Left ventricle myocardium inferior (tissue), 1 donor: Measurements from ENCODE around the gene PBX1. TPM values are rescaled to one million over a fixed set of nuclear protein-coding genes. Genes with fewer than 3 reads are reported as not detected.

Experiments used
- DNase-seq: peaks from one replicate; pipeline ENCODE4 v3.0.0-alpha.2; 2020
- H3K27ac ChIP-seq: fragments of 200-600 bp; replicated peaks from 2 replicates; pipeline ENCODE4 v1.8.0; 2021
- H3K27me3 ChIP-seq: fragments of 200-600 bp; 2 replicates; pipeline ENCODE4 v1.8.0; 2021; ENCODE audit warnings: low read depth
- H3K36me3 ChIP-seq: fragments of 200-600 bp; 2 replicates; pipeline ENCODE4 v1.8.0; 2021
- H3K4me1 ChIP-seq: fragments of 200-600 bp; 2 replicates; pipeline ENCODE4 v1.8.0; 2021
- H3K4me3 ChIP-seq: fragments of 200-600 bp; 2 replicates; pipeline ENCODE4 v1.8.0; 2021; ENCODE audit warnings: mild to moderate bottlenecking, moderate library complexity
- H3K9me3 ChIP-seq: fragments of 200-600 bp; replicated peaks from 2 replicates; pipeline ENCODE4 v1.8.0; 2021
- intact Hi-C: fragments of 100-400 bp; cut with micrococcal nuclease; formaldehyde crosslinking; loops from one replicate; pipeline ENCODE4 v1.11.0; 2022
- total RNA-seq: library from RNA; stranded (reverse); fragmentation: NEBNext Ultra II Directional; extraction: Animal tissue kit (Norgen Biotek cat#: 25700); gene quantifications from one replicate; pipeline ENCODE4 v1.2.1, GENCODE V29; 2021
- TF ChIP-seq, protein P1 (sequence below): fragments of 200-600 bp; IDR thresholded peaks from 2 replicates; pipeline ENCODE4 v1.8.0; 2021; ENCODE audit warnings: antibody characterized with exemption, mild to moderate bottlenecking, borderline replicate concordance
- donor health status: DM: no; HTN: yes; CAD: no; lungs with severe emphysema.

Gene PBX1
- total RNA-seq, 1 donor from 2014 or later, result 73.2 TPM

DNA sequence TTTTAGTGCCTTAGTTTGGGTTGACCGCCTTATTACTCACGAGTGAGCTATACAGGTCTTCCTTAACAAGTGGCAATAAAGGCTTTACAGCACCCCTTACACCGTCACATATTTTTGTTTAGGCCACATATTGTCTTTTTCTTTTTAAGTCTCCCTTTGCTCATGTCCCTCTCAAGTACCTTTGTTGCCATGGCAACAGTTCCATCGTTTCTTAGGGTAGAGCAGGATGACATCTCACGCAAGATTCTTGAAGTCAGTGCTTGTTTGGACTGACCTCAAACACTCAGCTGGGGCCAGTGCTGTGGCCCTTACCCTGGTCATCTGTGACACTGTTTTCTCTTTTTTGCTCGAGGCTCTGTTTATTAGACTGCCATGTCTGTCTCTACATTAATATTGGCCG is 69.8 kb downstream of the PBX1 start:
- intact Hi-C loops, result no loop called here
- TF ChIP-seq, protein P1, sequence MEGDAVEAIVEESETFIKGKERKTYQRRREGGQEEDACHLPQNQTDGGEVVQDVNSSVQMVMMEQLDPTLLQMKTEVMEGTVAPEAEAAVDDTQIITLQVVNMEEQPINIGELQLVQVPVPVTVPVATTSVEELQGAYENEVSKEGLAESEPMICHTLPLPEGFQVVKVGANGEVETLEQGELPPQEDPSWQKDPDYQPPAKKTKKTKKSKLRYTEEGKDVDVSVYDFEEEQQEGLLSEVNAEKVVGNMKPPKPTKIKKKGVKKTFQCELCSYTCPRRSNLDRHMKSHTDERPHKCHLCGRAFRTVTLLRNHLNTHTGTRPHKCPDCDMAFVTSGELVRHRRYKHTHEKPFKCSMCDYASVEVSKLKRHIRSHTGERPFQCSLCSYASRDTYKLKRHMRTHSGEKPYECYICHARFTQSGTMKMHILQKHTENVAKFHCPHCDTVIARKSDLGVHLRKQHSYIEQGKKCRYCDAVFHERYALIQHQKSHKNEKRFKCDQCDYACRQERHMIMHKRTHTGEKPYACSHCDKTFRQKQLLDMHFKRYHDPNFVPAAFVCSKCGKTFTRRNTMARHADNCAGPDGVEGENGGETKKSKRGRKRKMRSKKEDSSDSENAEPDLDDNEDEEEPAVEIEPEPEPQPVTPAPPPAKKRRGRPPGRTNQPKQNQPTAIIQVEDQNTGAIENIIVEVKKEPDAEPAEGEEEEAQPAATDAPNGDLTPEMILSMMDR, result no peak
- no peak for DNase-seq
- H3K9me3 ChIP-seq, result no peaks in the 10 kb centered on the region
- no peak overlapping the region for H3K4me3 ChIP-seq
- no peak overlapping the region for H3K27ac ChIP-seq
- H3K4me1 ChIP-seq, result peaks cover 52% of the 10 kb centered on the region
- no peaks in the 10 kb centered on the region for H3K27me3 ChIP-seq
- H3K36me3 ChIP-seq, result peaks cover 9% of the 10 kb centered on the region

DNA sequence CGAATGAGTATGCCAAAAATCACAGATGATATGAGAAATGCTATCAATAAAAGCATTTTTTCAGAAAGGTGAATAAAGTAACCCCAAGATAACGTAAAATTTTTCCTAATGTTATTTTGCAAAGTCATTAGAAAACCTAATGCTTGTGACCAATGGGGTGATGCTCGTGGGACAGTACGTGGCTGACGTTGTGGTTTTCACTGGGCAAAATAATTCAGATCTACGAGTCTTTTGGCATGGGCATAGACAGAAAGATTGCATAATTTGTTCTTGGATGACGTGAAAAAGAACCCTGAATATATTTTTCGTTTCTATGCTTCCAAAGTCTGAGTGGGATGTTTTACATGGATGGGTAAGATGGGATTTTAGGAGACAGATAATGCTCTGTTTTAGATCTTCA is 71.0 kb downstream of the PBX1 start:
- intact Hi-C loops, result no loop called here
- H3K27ac ChIP-seq, result no peak overlapping the region
- no peaks in the 10 kb centered on the region for H3K9me3 ChIP-seq
- no peak for DNase-seq
- H3K27me3 ChIP-seq, result no peaks in the 10 kb centered on the region
- H3K4me3 ChIP-seq, result no peak overlapping the region
- H3K4me1 ChIP-seq, result peaks cover 53% of the 10 kb centered on the region
- peaks cover 14% of the 10 kb centered on the region for H3K36me3 ChIP-seq
- TF ChIP-seq, protein P1, result no peak

DNA sequence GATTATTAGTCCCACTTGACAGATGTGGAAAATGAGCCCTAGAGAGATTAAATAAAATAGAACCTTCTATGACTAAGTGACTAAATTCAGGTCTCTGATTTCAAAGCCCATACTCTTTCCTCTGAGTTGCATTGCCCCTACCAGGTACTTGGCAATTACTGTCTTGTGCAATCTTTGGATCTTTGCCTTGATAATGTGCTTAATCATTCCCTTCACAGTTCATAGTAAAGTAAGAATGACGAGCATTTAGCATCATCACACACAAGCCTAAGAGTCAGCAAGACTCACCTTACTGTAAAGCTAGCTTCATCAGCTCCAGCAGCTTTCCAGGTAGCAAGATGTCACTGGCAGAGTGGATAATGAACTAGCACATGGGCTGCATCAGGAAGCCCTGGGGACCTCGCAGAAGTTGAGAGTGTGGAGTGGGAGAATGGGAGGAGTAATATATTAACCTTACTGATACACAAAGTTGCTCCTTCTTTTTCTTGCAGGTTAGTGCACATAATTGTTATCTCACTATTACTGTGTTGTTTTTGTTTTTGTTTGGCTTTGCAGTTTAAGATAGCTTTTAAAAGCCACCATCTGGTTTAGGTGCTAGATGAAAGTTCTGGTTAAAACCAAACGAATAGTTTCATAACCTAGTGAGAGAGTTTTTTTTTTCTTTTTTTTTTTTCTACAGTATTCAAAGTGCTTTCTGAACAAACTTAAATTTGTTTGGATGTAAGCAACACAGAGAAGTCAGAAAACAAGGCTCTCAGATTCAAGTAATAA is 71.8 kb downstream of the PBX1 start:
- Histone ChIP-seq H3K9me3 (no peaks in the 10 kb centered on the region), H3K27ac (peak overlapping the region; percentile 62), H3K36me3 (peaks cover 14% of the 10 kb centered on the region), H3K4me3 (no peak overlapping the region), H3K4me1 (peaks cover 60% of the 10 kb centered on the region), H3K27me3 (no peaks in the 10 kb centered on the region)
- TF ChIP-seq, protein P1, result no peak
- no peak for DNase-seq
- intact Hi-C loops, result no loop called here

DNA sequence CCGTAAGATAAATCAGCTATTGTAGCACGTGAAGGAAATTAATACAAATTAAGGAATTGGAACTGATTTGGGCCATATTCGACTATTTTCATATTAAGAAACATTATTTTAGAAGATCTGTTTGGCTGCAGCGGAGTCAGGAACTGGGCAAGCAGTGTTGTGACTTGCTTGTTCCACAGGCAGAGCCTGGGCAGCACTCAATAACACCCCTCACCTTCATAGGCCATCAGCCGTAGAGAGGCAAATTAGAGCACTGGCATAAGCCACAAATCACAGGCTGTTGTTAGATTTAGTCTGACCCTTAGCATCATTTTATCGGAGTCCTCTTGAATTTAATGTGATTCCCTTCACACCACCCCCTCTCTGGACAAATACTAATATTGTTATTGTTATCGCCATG is 72.8 kb downstream of the PBX1 start:
- intact Hi-C loops, result no loop called here
- Histone ChIP-seq H3K4me1 (peaks cover 67% of the 10 kb centered on the region), H3K36me3 (peaks cover 5% of the 10 kb centered on the region), H3K9me3 (no peaks in the 10 kb centered on the region), H3K27ac (peak overlapping the region; percentile 62), H3K27me3 (no peaks in the 10 kb centered on the region), H3K4me3 (no peak overlapping the region)
- DNase-seq, result no peak
- TF ChIP-seq, protein P1, result no peak

DNA sequence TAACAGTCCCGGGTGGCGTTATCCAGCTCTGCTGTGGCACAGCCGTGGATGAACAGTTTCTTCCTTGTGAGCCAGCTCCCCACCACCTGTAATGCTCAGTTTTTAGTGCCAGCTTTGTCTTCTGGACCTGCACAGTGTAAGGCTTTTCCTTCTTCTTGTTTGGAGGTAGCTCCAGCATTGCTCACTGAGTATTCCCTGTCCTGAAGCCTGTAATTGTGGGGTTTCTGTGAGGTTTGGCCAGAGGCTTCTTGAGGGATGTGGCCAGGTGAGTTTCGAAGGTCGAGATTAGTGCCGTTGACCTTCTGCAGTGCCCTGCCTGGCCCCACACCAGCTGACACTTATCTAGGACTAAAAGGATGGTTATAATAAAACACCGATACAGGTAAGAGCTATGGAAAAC is 75.0 kb downstream of the PBX1 start:
- peak overlapping the region; percentile 30 for H3K27ac ChIP-seq

More for the DNA sequence above, 75.0 kb downstream of the PBX1 start:
- DNase-seq, result no peak
- Histone ChIP-seq H3K27me3 (no peaks in the 10 kb centered on the region), H3K36me3 (peaks cover 5% of the 10 kb centered on the region), H3K9me3 (no peaks in the 10 kb centered on the region), H3K4me3 (no peak overlapping the region), H3K4me1 (peaks cover 86% of the 10 kb centered on the region)
- TF ChIP-seq, protein P1, result no peak
- intact Hi-C loops, result no loop called here
